Panc1 (cell line): ENCODE results near the gene ZNF587B. TPM values are rescaled to one million over a fixed set of nuclear protein-coding genes. Genes with fewer than 3 reads are reported as not detected.

Experiments used
- ATAC-seq: fragments of 200-7000 bp; cut with Tn5 transposase; 2 replicates; pipeline ENCODE4 v1.9.1; 2020; ENCODE audit warnings: mild to moderate bottlenecking, moderate library complexity
- BruUV-seq: library from RNA; stranded (reverse); fragments of 400-500 nt; replicated peaks from 2 replicates; lab custom pipeline; 2021; lab: Mats Ljungman, UMichigan
- CTCF ChIA-PET: fragments of 300-600 bp; sonication (Branson Sonifier 250); formaldehyde crosslinking; loops from one replicate; lab custom pipeline; 2022; ENCODE audit warnings: antibody characterized with exemption; lab: Charles Lee
- POLR2A ChIA-PET: fragments of 300-600 bp; sonication (Branson Sonifier 250); formaldehyde crosslinking; loops from one replicate; lab custom pipeline; 2022; ENCODE audit warnings: antibody characterized with exemption; lab: Charles Lee
- DNase-seq: peaks from one replicate; pipeline ENCODE4 v3.0.0-alpha.2; 2010; ENCODE audit warnings: low read depth, low spot score
- H3K27ac ChIP-seq: 2 replicates; pipeline ENCODE4 v1.5.1; 2011; ENCODE audit warnings: mild to moderate bottlenecking, low read length, inconsistent platforms
- H3K27me3 ChIP-seq: fragments of 200-500 bp; sonication (Bioruptor generic); 2 replicates; pipeline ENCODE4 v1.6.0; 2014; ENCODE audit warnings: low read length, inconsistent platforms; ENCODE audit not compliant: control insufficient read depth, insufficient read depth
- H3K36me3 ChIP-seq: fragments of 200-500 bp; sonication (Bioruptor generic); 2 replicates; pipeline ENCODE4 v1.5.1; 2014; ENCODE audit warnings: inconsistent platforms, mild to moderate bottlenecking, low read length, moderate library complexity; ENCODE audit not compliant: control insufficient read depth, insufficient read depth
- H3K4me1 ChIP-seq: 2 replicates; pipeline ENCODE4 v1.5.1; 2011; ENCODE audit warnings: inconsistent platforms, mild to moderate bottlenecking, low read length, moderate library complexity; ENCODE audit not compliant: control insufficient read depth, insufficient read depth
- H3K4me3 ChIP-seq, 2 experiments: 2 replicates each; pipeline ENCODE4 v1.5.1; 2011 to 2012; ENCODE audit warnings: low read depth in 2 of 2, low read length in 2 of 2, mild to moderate bottlenecking in 2 of 2, inconsistent platforms in 1 of 2, moderate library complexity in 1 of 2
- H3K9me3 ChIP-seq: fragments of 200-500 bp; sonication (Bioruptor generic); 2 replicates; pipeline ENCODE4 v1.5.1; 2014; ENCODE audit warnings: low read depth, mild to moderate bottlenecking, inconsistent platforms, low read length, moderate library complexity; ENCODE audit not compliant: control insufficient read depth, insufficient read depth
- CTCF ChIP-seq: fragments of 450-650 bp; IDR thresholded peaks from 2 replicates; pipeline ENCODE4 v1.5.1; 2017; ENCODE audit warnings: mild to moderate bottlenecking
- POLR2AphosphoS5 ChIP-seq: IDR thresholded peaks from 2 replicates; pipeline ENCODE4 v1.6.1; 2012; ENCODE audit warnings: mild to moderate bottlenecking, low read depth, low read length, moderate library complexity
- REST ChIP-seq, 2 experiments: IDR thresholded peaks; 2 replicates each; pipeline ENCODE4 v1.6.1; 2011 to 2012; ENCODE audit warnings: low read depth in 2 of 2, control low read depth in 1 of 2, low read length in 1 of 2, mild to moderate bottlenecking in 1 of 2, moderate library complexity in 1 of 2; ENCODE audit not compliant: insufficient read depth in 1 of 2
- SIN3A ChIP-seq: IDR thresholded peaks from 2 replicates; pipeline ENCODE4 v1.6.1; 2012; ENCODE audit warnings: low read depth, mild to moderate bottlenecking, low read length, moderate library complexity, borderline replicate concordance; ENCODE audit not compliant: insufficient read depth
- TCF7L2 ChIP-seq: IDR thresholded peaks from 2 replicates; pipeline ENCODE4 v1.6.1; 2011; ENCODE audit warnings: mild to moderate bottlenecking, low read depth, low read length, inconsistent platforms
- in situ Hi-C: cut with HindIII; loops from 2 replicates; pipeline ENCODE4 v1.10.0; 2016; ENCODE audit warnings: low sequenced_read_pairs, low pct_unique_long_range_greater_than_20kb
- intact Hi-C: fragments of 100-400 bp; cut with micrococcal nuclease; formaldehyde crosslinking; loops from one replicate; pipeline ENCODE4 v1.10.0; 2022; ENCODE audit not compliant: unreplicated experiment
- total RNA-seq: library from RNA; stranded (reverse); gene quantifications from one replicate; pipeline ENCODE4 v1.2.1, GENCODE V29; 2021; ENCODE audit not compliant: unreplicated experiment

The ZNF587B gene
- total RNA-seq, 1 experiment from 2014 or later, result 17.6 TPM

GRCh38 chr19:57817976-57818375 lies 12.1 kb upstream of the ZNF587B start:
- no TSS peak for BruUV-seq
- POLR2A ChIA-PET, result no interaction called here
- DNase-seq (no peak), ATAC-seq (no peak)
- Histone ChIP-seq H3K4me3 (no peak overlapping the region), H3K9me3 (no peaks in the 10 kb centered on the region), H3K36me3 (no peaks in the 10 kb centered on the region; the same call in 1 of the 2 replicates), H3K27ac (no peak overlapping the region), H3K4me1 (peaks cover 10% of the 10 kb centered on the region), H3K27me3 (no peaks in the 10 kb centered on the region)
- intact Hi-C loops, result no loop called here
- in situ Hi-C loops, result no loop called here
- no peak for TF ChIP-seq CTCF
- no peak for TF ChIP-seq SIN3A
- TF ChIP-seq POLR2AphosphoS5, result no peak
- TF ChIP-seq TCF7L2, result no peak
- no peak for TF ChIP-seq REST (IDR thresholded peaks at IDR 0.05; ENCODE audit: insufficient read depth in 1 of 2, low read depth in 2 of 2, low read length in 1 of 2)
- CTCF ChIA-PET, result no interaction called here

- in situ Hi-C loops (no loop called here), intact Hi-C loops (no loop called here)
- peaks cover 10% of the 10 kb centered on the region for H3K4me1 ChIP-seq
- H3K4me3 ChIP-seq, result no peak overlapping the region
- H3K9me3 ChIP-seq, result no peaks in the 10 kb centered on the region
- no peaks in the 10 kb centered on the region for H3K27me3 ChIP-seq
- no peaks in the 10 kb centered on the region; the same call in 1 of the 2 replicates for H3K36me3 ChIP-seq
- TF ChIP-seq POLR2AphosphoS5 (no peak), REST (IDR thresholded peaks at IDR 0.05; ENCODE audit: insufficient read depth in 1 of 2, low read depth in 2 of 2, low read length in 1 of 2) (no peak), CTCF (no peak), SIN3A (no peak), TCF7L2 (no peak)
- no TSS peak for BruUV-seq
- POLR2A ChIA-PET, result no interaction called here
- CTCF ChIA-PET, result no interaction called here
- ATAC-seq (no peak), DNase-seq (no peak)
- H3K27ac ChIP-seq, result peak overlapping the region; percentile 92; the same call in 1 of the 2 replicates
These were observed 11.7 kb upstream of the ZNF587B start for GRCh38 chr19:57818378-57818777.
